GM19043 (cell line): ENCODE measurements around the gene COQ5.
"Not testable (repeated sequence)": the region's sequence is repeated elsewhere in the genome, so short reads cannot be mapped to it uniquely, and the experiment has no call there.

Source experiments
- ATAC-seq: cut with Tn5 transposase; IDR thresholded peaks from one replicate; pipeline ENCODE4 v1.9.1; 2021; ENCODE audit warnings: low read depth; ENCODE audit not compliant: unreplicated experiment

The COQ5 gene

DNA sequence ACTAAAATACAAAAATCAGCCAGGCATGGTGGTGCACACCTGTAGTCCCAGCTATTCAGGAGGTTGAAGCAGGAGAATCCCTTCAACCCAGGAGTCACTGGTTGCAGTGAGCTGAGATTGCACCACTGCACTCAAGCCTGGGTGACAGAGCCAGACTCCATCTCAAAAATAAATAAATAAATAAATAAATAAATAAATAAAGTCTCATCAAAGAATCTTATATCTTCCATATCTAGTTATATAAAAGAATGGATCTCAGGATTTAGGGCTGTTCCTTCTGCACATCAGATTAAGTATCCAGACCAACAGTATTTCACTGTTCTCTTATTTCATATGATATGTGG is 1.4 kb upstream of the COQ5 start:
- not testable (repeated sequence) for ATAC-seq

DNA sequence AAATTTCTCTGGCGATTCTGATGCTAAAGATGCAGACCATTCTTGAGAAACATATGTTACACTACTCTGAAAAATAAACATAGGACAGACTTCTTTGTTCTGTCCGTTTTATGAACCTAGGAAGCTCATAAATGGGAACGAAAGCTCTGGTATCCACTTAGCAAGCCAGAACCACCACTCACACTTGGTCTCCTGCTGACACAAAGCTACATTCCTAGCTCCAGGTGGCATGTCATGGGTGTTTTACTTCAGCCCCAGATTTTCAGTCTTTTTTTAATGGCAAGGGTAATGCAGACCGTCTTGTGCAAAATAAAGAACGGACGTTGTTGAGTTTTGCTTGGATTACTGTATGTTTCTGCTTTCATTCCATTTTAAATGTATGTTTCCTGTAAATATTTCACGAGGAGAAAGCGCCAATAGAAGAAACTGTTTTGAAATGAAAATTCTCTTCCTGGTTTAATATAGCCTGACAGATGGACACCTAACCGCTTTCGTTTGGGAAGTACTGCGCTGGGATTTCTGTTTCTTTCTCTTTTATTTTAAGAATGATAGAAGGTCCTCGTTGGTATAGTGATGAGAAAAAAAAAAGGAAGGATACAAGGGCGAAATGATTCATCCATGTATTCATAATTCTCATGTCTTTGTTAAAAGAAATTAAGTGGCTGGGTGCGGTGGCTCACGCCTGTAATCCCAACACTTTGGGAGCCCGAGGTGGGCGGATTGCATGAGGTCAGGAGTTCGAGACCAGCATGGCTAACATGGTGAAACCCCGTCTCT is 871 bp upstream of the COQ5 start:
- ATAC-seq, result no peak

DNA sequence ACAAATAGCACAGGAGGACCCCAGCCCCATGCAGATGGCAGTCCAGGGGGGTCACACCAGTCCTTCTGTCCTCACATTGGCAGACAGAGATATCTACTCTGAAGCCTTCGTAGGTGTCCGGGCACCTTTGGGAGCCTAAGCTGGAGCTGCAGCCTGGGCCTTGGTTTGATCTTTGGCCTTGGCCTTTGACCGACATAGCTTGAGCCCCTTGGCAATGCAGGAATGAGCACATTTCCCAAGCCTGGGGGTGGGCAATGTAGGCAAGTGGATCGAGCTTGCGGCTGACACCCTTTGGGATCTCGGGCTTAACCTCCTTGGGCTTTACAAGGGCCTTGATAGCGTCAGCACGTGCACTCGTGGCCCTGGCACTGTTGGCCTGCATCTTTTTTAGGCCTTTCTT is 6.4 kb downstream of the COQ5 start:
- ATAC-seq, result no peak

- not testable (repeated sequence) for ATAC-seq
Observed at GRCh38 chr12:120519324-120519723, 9.6 kb downstream of the COQ5 start.

DNA sequence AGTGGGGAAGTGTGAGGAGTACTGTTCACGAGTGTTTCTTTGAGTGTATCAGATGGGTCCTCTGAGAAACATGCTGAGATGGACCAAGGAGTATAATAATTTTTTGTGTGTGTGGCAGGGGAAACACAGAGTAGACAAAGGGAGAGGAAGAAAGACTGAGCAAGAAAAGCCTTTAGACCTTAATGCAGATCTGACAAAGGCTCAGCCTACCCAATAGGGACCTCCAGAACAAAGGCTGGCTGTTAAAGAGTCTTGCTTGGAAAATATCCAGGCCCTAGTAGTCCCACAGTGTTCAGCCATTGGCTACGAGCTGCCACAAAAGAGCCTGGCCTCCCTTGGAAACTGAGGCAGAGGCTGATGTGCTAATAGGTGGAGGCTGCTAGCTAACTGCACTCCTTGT is 13.5 kb downstream of the COQ5 start:
- no peak for ATAC-seq

GRCh38 chr12:120514002-120514401 is 15.0 kb downstream of the COQ5 start:
- ATAC-seq, result no peak

GRCh38 chr12:120508537-120508936 is 20.4 kb downstream of the COQ5 start:
- no peak for ATAC-seq

GRCh38 chr12:120504587-120504986 is 24.4 kb downstream of the COQ5 start:
- ATAC-seq, result no peak

DNA sequence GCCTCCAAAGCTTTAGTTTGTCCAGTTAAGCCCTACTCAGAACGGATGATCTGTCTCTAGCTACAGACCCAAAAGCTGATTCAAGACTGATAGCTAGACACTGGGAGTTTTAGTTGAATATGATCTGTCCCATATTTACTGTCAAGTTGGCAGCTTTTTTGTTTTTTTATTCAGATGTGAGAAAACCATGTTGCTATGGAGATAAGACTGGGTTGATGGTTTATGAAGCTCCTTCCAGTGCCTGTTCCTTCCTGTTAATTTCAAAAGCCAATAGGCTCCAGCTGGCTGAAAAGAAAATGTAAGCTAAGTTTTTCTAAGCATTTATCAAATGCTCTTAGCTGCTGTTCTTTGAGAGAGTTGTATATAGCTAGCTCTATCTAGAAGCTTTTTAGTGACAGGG is 28.4 kb downstream of the COQ5 start:
- ATAC-seq, result no peak

GRCh38 chr12:120498870-120499515 is 30.0 kb downstream of the COQ5 start:
- ATAC-seq, result no peak

DNA sequence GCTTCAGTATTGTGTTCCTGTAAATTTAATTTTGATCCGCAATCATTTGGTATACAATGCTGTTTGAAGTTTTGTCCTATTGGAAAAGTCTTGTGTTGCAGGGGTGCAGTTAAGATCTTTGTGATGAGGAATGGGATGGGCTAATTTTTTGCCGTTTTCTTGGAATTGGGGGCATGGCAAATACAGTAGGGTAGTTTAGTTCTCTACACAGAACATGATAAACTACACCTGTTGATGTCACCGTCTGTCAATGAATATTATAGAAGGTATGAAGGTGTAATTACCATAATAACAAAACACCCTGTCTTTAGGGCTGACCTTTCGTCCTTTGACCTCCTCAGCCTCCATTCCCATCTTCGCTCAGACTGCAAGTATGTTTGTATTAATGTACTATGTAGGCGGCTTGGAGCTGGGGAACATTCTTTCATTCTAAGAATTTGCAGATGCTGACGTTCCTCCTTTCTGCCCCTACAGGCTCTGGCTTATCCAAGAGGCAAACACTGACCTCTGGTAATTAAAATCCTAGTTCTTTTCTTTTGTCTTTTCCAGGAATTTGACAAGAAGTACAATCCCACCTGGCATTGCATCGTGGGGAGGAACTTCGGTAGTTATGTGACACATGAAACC is 31.3 kb downstream of the COQ5 start:
- no peak for ATAC-seq

GRCh38 chr12:120496413-120497340 is 32.3 kb downstream of the COQ5 start:
- no peak for ATAC-seq

DNA sequence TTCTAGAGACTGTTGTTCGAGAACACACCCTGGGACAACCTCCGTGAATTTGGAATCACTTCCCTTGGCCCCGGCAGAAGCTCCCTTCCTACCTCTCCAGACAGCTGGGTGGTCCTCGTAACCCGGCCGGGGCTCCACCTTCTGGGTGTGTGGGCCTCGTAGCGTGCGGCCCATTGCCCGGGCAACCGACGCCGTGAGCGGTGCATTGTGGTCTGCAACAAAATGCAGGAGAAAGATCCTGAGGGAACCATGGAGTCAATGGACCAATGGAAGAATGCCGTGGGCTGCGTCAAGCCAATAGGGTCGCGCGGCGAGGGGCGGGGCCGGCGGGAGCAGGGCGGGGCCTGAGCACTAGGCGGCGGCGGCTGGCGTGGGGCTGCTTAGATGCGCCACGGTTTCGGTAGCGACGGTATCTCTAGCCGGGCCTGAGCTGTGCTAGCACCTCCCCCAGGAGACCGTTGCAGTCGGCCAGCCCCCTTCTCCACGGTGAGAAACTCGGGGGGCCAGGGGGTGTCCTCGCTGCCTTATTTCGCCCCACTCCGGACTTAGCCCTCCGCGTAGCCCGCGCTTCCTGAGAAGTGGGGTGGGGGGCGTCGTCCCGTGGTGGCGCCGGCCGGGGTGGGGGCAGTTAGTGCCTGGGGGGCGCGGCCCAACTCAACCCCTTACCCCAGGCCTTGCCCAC is 33.1 kb downstream of the COQ5 start, which contains the start of gene DYNLL1:
Gene DYNLL1, plus strand, starts transcription at position 383 of the 682 bp plus-strand sequence. CDS start 309 bp downstream, outside the sequence.
- ATAC-seq, result peak; percentile 93

- no peak for ATAC-seq
Observed at GRCh38 chr12:120495186-120495730, 33.7 kb downstream of the COQ5 start.

DNA sequence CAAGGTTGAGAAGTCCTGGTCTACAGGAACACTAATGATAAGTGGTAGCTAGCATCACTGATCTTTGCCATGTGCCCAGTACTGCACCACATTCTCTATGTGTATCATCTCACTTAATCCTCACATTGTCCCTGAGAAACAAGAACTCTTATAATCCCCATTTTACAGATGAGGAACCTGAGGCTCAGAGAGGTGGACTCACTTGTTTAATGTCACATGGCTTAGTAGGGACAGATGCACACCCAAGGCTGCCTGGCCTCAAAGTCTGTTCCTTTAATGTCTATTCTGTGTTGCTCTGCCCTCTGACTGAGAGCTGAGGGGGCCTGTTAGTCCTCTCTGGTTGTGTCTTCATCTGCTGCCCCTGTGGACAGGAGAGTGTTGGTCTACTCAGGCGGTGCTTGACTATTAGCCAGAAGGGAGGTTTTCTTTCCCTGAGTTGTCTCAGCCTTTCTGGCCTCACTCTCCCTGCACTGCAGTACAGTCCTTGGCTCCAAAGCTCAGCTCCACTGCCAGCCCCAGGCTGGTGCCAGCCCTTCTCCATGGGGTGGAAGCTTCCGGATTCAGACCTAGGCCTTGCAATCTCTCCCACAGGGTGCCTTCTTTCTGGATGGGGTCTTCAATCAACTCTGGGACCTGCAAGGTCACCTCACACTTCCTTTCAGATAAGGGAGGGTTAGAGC is 38.0 kb downstream of the COQ5 start:
- ATAC-seq, result no peak

- no peak for ATAC-seq
Observed at GRCh38 chr12:120490325-120490724, 38.6 kb downstream of the COQ5 start.

DNA sequence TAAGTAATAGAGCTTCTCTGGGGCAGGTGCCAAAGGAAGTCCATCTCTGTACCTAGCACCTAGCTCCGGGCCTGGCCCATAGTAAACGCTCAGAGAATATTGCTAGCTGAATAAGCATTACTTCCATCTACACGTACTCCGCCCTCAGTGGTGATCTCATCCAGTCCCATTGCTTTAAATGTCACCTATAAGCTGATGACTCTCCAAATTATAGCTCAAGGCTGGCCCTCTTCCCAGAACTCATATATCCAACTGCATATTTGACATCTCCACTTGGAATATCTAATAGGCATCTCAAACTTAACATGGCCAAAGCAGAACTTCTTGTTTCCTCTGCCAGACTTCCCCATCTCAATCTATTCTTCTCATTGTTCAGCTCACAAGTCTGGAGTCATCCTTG is 39.9 kb downstream of the COQ5 start:
- ATAC-seq, result no peak

DNA sequence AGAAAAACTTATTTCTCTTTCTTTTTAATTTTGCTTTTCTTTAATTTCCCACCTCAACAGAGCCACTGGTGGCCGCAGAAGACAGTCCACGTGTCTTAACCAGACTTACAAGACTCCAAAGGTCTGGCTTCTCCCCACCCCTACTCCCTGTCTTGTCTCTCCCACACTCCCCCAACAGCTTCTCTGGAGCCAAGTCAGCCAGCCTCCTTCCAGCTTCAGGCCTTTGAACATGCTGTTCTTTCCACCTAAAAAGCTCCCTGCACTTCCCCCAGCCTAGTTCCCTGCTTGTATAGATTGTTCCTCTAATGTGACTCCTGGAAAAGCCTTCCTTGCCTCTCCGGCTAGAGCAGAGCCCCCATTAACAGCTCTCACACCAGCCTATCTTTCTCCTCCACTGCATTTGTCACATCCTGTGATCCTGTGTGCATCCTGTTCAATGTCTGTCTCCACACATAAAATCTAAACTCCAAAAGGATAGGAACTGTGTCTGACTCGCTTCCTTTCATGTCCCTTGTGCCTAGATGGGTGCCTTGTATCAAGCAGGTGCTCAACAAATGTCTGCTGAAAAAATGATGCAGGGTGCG is 40.8 kb downstream of the COQ5 start:
- ATAC-seq, result no peak

GRCh38 chr12:120487552-120487951 is 41.4 kb downstream of the COQ5 start:
- not testable (repeated sequence) for ATAC-seq
